HL-60/S4 (cell line): ENCODE data around the gene ADCY2.

Source experiments
- in situ Hi-C: fragments of 300-500 bp; cut with MboI; formaldehyde crosslinking; loops from 2 replicates; pipeline ENCODE4 v1.14.3; 2022; ENCODE audit warnings: low sequenced_read_pairs

The ADCY2 gene

DNA sequence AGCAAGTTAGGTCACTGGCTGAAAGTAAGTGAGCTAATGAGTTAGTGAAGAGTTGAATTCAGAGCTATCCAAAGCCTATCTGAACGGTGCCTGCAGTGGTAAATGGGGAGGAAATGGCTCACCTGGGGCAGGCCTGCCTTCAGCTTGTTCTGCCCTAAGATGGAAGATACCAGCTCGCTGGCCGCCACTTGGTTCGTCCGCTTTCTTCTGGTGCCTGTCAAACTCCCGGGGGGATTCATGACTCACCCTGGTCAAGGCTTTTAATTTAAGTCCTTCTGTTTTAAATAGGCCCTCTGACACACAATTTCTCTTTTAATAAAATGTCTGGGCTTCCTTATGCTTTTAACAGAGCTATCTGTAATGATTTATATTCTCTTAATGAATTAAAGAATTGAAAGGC, 376.2 kb downstream of the ADCY2 start:
- in situ Hi-C loops, result no loop called here

DNA sequence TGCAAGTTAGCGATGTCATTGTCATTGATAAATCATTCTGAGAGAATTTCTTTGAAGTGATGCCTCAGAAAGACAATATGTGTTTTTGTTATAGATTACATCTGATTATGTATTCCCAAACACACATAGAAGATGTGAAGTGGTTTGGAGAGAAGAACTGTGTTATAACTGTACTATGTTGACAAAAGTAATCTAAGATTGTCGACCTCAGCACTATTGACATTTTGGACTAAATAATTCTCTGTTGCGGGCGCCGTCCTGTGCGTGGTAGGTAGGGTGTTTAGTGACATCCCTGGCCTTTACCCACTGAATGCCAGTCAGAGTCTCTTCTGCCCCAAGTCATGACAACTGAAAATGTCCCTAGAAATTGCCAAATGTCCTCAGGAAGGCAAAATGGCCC, 377.2 kb downstream of the ADCY2 start:
- in situ Hi-C loops, result no loop called here

DNA sequence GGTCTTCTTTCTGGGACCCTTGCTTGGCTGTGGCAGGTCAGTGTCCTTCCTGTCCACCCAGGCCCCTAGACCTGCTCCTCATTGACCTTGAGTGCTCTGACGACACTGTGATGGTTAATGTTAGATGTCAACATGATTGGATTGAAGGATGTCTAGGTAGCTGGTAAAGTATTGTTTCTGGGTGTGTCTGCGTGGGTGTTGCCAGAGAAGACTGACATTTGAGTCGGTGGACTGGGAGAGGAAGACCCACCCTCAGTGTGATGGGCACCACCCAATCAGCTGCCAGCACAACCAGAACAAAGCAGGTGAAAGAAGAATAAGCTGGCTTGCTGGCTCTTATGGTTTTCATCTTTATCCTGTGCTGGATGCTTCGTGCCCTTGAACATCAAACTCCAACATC, 380.5 kb downstream of the ADCY2 start:
- in situ Hi-C loops, result no loop called here

DNA sequence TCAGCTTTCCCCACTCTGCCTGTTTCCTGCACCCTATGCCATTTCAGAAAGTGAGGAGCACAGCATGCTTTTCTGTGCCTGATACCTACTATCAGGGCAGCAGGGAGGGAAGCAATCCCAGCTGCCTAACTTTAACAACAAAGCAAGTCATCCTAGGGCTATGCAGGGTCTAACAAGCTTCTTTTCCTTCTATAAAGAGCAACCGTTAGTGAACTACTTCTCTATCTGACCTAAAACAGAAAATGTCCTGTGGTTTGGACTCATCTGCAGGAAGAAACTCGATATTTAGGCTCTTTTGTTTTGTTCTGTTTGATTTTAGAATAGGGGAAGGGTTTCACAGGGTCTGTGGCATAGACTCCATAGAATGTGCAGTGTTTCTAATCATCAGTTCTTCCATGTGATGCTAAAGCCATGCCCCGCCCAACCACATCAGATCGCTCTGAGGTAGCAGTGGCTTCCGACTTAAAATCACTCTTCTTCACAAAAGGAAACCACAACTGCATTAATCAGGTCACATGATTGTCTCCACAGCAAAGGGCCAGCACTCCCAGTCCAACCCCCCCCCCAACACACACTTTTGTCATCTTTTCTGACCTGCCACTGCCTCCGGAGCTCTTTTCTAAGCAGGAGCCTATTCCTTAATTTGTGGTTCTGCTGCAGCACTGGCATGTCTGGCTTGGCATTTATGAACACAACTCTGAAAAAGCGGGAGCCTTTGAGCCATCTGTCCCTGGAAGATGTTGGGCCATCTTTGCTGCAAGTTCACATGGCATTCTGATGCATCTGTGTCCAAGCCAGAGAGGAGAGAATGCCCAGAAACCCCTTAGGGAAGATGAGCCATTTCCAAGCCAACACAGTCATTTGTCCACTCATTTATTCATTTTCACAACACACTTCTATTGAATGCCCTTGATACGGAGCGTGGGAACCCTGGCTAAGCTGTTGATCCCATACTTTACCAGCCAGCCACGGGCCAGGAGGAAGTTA, 383.4 kb downstream of the ADCY2 start:
- in situ Hi-C loops, result no loop called here

DNA sequence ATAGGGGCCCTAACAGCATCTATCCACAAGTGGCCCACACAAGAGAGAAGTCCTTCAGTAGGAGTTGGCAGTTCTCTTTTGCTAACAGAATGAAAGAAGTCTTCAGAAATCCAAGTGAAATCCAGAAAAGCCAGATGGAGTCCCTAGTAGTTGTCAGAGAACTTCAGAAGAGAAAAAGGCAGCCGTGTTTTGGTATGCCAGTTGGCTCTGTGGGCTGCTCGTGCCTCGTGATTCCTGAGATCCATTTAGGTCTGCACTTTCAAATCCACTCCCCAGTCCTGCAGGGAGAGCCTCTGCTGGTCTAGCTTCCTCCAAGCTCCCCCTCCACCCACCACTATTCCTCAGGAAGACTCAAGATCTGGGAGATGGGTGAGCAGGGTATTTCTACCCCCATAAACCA, 386.0 kb downstream of the ADCY2 start:
- in situ Hi-C loops, result no loop called here

DNA sequence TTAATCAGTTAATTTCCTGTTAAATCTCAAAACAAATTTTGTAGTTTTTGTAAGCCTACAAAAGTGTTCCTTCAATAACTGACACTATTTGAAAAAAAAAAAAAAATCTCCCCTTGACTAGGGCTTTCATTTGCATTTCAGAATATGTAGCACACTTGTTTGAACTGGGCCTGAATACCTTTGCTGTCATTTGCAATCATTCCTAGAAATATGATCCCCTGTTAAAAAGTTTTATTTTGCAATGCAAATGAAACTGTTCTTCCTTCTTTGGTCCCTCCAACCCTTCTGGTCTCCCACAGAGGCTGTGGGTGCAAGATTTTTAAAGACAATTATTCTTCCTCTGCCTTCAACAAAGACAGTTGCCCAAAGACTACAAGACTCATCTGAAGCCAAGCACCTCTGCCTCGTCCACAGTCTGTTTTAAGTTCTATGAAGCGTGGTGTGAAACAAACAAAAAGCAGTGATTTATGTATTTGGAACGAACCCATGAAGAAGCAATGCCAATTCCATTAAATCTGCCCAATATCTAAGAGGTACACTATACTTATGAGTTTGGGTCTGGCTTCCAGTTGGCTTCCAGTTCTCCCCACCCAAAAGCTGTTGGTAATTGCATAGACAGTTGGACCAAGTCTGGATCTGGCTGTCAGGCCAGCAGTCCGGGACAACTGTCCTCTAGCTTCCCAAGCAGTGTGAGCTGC, 388.9 kb downstream of the ADCY2 start:
- in situ Hi-C loops, result no loop called here

DNA sequence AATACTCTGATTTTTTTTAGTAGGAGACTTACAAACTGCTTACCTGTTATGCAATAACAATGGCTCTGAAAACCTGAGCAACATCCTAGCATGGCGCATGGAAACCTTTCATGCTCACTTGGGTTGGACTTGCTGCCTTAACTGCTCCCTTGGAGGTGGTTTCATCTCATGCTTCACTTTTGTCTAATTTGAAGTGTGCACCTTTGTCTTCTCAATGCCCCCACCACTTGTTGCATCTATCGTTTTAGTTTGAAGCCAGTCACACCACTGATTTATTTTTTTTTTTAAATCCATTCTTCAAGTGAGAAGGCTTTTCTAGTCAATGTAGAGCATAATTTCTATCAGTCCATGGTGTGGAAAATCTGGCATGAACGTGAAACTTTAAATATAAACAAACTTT, 391.8 kb downstream of the ADCY2 start:
- in situ Hi-C loops, result no loop called here

DNA sequence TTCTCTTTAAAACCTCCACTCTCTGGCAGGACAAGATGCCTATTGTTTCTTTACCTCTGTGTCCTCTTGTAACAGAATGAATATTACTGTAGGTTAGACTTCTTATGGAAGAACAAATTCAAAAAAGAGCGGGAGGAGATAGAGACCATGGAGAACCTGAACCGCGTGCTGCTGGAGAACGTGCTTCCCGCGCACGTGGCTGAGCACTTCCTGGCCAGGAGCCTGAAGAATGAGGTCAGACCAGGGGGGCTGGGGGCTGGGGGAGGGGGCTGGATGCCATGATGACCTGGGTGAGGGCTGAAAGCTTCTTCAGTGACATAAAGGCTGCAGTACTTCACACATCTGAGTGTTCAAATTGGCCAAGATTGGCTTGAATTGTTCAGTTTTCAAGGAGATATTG, 393.6 kb downstream of the ADCY2 start:
- in situ Hi-C loops, result no loop called here

DNA sequence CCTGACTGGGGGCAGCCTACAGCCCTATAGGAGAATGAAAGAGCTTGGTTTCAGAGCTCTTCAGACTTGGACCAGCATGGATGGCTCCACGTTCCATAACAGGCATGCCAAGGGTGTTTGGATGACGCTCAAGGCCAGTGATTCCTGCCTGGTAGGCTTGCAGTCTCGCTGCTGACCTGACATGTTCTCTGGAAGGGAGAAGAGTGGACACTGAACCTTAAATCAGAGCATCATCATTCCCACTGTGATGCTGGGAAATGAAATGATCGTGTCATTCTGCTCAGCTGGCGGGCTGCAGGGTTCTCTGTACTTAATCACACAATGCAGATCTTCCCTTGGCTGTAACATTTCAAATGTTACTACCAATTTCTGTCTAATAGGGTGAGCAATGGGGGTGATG, 398.0 kb downstream of the ADCY2 start:
- in situ Hi-C loops, result no loop called here

DNA sequence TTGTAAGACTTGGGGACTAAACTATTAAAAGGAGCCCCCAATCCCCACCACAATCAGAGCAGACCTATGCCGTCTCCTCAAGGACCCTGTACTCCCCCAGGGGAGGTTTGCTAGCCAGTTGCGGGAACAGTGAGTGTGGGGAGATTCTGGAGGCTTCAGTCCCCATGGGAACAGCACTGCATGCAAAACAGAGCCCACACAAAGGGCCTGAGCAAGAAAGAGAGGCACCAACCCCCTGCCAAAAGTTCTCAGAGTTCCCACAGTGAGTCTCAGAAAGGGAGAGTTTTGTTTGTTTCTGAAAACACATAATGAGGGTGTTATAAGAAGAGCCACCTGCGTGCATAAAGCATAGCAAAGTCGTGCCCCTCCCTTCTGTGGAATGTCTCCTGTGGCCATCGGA, 398.4 kb downstream of the ADCY2 start:
- in situ Hi-C loops, result no loop called here

DNA sequence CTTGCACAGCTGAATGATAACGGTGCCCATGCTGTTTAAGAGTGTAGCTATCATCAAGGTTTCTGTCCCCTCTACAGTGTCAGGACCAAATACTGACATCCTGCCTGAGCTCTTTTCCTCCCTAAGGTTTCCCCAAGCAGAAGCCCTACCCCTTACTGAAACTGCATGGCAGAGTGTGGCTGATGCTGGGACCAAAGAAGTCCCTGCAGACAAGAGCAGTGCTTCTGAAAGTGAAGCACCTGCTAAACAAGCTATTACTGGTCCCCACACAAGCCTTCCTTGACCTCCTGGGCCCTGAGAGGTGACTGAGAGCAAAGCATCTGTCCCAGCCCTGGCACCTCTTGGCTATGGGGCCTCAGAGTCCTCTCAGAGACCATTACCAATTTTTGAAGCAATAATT, 398.9 kb downstream of the ADCY2 start:
- in situ Hi-C loops, result no loop called here

DNA sequence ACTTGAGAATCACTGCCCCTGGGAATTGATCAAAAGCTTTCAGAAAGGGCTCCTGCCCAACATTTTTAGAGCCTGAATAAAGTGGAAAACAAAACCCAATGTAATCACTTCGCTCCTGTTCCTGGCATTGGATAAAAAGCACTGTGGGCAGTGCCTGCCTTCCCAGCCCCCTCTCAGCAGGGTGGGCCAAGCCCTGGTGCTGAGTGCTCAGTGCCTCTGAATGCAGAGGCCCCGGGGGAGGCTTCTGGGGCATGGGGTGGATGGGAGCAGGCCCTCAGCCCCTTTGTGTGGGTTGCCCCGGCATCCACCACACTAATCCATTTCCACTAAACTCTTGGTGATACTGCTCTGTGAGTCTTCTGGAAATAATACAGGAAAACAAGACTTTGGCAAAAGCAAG, 399.4 kb downstream of the ADCY2 start:
- in situ Hi-C loops, result no loop called here

DNA sequence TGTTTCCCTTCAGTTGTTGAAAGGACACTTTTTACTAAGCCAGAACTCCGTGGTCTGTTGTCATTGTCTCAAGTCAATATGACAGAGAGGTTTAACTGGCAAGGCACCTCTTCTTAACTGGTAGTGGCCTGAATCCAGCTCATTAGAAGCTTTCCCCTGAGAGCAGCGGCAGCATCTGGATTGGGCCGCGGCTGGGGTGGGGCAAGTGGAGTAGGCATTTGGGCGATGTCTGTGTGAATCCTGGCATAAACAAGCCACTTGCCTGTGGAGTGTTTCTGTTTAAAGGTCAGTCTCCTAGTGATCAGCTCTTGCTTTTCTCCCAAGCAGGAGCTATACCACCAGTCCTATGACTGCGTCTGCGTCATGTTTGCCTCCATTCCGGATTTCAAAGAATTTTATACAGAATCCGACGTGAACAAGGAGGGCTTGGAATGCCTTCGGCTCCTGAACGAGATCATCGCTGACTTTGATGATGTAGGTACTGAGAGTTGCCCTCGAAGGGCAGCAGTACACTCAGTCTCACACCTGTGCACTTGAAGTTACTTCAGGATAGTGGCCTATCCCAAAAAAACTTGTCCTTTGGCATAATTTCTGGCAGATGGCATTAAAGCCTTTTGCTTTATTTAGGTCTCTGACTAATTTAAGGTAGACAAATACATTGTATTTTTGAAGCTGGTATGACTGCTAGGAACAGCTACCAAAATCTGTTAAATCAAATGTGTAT, 406.1 kb downstream of the ADCY2 start:
- in situ Hi-C loops, result no loop called here

DNA sequence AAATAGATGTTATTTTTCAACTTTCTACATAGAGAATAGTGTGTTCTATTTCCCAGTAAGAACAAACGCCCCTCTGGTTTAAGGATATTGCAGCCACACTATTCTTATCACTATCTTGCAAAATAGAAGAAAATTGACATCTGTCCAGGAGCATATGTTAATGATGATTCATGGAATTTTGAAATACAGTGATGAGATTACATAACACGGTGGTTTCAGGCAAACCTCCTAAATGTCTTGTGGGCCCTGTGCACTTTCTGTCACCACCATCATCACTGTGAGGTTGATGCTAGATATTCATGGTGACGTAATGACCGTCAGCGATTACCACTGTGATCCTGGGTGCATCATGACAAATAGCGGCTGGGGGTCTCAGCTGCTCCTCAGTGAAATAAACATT, 406.9 kb downstream of the ADCY2 start:
- in situ Hi-C loops, result no loop called here

DNA sequence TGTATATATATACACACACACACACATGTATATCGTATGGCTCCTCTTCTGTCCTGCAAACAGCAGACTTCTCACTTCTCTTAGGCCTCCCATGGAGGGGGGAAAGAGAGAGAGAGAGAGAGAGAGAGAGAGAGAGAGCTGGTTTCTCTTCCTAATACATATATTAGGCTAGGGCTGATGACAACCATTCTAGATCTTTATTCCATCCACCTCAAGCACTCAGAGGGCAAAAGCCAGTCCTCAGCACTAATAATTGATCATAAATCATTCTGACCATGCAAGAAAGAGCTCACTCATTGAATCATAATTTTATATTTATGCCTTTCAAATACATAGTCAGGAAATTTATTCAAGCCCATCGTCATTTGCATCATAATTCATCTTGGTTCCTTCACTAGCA, 408.0 kb downstream of the ADCY2 start:
- in situ Hi-C loops, result no loop called here

DNA sequence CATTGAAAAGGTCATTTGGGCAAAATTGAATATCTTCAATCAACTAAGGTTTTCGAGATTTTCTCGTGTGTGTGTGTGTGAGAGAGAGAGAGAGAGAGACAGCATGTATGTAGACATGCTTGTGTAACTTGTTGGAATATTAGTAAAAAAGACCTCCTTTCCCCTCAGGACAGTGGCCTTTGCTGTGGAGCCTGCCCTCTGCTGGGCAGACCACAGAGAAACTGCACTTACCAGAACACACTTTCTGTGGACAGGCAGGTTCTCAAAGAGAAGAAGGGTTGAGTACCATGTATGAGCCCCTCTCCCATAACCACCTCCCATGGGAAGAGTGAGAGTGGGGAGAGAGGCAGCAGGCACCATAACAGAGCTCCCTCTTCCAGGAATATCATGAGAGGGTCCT, 409.4 kb downstream of the ADCY2 start:
- in situ Hi-C loops, result no loop called here

DNA sequence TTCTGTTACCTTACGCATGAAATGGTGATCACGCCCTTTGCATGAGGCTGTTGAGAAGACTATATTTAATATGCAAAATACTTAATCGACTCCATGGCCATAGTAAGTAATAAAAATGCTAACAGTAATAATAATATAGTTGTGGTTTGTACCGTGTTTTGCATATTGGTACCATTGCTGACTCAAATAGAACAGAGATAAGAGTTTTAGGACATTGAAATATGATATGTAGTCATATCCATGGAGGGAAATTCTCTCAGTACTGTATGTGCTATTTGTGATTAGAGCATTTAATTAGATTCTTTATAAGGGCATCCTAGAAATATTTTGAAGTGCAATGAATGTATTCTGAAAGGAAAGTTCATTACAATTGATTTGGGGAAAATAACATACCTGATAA, 413.1 kb downstream of the ADCY2 start:
- in situ Hi-C loops, result no loop called here

DNA sequence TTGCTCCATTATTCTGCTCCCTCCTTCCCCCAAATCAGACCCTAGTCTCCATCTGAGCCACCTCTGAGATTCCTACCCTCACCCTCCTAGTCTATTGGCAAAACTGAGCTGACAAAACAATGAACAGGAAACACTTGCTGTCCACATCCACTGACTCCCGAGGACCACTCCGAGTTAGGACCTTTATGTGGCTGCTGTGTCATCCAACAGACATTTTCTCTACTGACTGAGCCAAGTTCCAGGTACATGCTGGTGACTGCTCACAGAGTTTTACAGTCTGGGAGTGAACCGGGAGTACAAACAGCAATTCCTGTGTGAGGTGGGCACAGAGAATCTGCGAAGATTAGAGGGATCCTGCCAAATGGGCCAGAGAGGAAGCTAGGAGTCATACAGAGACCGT, 415.8 kb downstream of the ADCY2 start:
- in situ Hi-C loops, result no loop called here

DNA sequence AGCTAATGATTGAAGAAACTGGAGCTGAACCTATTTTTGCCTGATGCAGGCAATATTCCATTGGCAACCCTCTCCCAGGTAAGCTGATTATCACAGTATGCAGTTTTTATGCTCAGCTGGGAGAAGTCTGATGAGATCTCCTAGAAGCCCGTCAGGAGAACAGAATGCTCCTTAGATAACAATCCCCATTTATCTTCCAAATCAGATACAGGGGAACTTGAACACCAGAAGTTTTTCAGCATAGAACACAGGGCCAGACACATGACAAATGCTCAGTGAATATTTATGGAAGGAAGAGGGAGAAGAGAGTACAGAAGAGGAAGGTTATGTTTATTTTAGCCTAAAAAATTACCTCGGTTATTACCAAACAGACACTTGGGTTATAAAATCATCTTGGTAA, 417.1 kb downstream of the ADCY2 start:
- in situ Hi-C loops, result no loop called here

DNA sequence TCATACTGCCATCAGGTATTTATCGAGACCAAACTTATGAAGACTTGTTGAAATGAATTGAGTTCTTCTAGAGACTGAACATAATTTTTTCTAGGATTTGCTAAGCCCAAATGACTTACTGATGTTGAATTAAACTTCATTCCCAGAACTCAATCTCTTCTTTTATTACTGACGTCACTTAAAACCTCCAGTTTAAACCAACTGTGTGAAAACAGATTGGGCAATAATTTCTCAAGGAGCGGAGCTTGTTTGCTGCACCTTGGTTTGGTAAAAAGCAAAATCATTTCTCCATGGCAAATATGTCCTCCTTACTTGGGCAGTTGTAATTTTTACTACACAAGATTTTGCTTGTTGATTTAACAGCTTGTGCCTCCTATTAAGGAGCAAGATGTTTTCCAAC, 417.6 kb downstream of the ADCY2 start:
- in situ Hi-C loops, result no loop called here

DNA sequence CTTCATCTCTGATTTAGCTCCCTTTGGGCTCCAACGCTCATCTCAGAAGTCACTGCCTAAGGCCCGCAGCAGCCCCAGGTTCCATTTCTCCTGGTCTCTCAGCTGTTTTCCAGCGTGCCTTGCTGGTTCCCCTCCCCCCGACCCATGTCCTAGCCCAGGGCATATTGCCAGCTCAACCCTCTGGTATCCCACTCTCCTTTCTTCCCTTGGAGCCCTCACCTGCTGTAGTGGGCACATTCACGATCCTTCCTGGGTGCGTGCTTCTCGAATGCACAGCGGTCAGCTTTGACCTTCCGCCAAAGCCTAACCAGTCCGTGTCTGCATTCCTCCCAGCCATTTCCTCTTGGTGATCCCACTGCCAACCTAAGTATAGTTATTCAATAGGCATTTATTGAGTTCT, 418.9 kb downstream of the ADCY2 start:
- in situ Hi-C loops, result no loop called here
